HG03108 (cell line): Measurements from ENCODE around the gene CCL20.
"Not testable (repeated sequence)": the region's sequence is repeated elsewhere in the genome, so short reads cannot be mapped to it uniquely, and the experiment has no call there.

Source experiments
- ATAC-seq: cut with Tn5 transposase; IDR thresholded peaks from one replicate; pipeline ENCODE4 v1.9.1; 2021; ENCODE audit warnings: moderate library complexity; ENCODE audit not compliant: unreplicated experiment

CCL20 gene

DNA sequence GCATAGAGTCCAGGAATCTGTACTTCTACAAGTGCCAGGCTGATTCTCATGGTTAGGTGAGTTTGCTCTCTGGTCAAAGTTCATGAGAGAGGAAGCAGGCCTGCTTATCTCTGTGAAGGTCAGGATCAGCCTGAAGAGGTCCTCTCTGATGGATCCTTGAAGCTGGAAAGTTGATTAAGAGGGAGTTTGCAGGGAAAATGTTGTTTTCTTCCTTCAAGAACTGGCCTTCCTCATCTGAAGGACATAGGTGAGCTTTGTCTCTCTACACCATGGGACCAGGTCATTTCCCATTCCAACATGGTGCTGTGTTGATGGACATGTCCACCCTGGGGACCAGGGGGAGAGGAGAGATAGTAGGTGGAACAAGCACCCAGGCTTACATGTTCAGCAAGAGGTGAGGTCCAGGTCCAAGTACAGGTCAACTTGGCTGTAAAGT is 14.9 kb downstream of the CCL20 start:
- ATAC-seq = no peak

DNA sequence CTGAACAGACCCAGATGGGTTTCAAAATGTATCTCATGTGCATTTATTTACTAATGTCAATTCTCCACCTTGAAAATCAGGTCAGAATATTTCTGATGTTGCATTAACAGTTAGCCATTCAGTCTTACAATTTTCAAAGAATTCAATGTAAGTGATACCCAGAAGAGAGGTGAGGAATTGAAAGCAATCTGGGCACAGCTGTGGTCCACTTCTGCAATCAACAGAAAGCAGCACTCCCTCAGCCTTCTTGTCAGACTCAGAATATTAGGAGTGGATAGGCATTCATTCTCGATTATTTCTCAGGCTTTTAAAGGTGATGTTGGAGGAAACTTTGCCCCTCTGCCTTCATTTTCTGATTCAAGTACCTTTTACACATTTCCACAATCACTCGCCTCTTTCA is 15.7 kb downstream of the CCL20 start:
- no peak for ATAC-seq

DNA sequence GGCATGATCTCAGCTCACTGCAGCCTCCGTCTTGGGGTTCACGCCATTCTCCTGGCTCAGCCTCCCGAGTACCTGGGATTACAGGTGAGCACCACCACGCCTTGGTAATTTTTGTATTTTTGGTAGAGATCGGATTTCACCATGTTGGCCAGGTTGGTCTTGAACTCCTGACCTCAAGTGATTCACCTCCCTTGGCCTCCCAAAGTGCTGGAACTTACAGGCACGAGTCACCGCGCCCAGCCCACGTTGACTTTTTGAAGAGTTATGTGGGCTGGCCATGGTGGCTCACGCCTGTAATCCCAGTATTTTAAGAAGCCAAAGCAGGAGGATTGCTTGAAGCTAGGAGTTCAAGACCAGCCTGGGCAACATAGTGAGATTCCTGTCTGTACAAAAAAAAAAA is 20.8 kb downstream of the CCL20 start:
- no peak for ATAC-seq

- no peak for ATAC-seq
Measured at GRCh38 chr2:227834916-227835650, 21.4 kb downstream of the CCL20 start.

DNA sequence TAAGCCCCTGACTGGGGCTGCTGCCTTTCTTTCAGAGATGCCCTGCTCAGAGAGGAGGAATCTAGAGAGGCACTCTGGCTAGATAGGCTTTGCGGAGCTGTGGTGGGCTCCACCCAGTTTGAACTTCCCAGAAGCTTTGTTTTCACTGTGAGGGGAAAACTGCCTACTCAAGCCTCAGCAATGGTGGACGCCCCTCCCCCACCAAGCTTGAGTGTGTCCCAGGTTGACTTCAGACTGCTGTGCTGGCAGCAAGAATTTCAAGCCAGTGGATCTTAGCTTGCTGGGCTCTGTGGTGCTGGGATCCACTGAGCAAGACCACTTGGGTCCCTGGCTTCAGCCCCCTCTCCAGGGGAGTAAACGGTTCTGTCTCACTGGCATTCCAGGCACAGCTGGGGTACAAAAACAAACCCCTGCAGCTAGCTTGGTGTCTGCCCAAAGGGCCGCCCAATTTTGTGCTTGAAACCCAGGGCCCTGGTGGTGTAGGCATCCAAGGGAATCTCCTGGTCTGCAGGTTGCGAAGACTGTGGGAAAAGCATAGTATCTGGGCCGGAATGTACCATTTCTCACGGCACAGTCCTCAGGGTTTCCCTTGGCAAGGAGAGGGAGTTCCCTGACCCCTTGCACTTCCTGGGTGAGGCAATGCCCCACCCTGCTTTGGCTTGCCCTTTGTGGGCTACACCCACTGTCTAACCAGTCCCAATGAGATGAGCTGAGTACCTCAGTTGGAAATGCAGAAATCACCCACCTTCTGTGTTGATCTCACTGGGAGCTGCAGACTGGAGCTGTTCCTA is 25.9 kb downstream of the CCL20 start:
- ATAC-seq = not testable (repeated sequence)

DNA sequence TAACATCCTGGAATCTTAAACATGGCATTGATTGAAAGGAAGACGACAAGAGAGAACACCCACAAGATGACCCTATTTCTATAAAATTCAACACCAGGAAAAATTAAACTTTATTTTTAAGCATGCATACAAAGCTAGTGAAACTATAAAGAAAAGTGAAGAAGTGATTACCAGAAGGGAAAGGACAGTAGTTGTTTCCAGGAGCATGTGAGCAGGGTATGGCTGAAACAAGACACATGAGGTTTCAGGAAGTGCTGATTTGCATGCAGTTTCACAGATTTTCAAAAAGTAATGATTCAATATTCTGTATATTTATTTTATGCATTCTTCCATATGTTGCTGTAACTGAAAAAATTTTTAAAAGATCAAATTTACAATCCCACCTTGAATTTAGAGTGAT is 33.2 kb downstream of the CCL20 start:
- no peak for ATAC-seq

DNA sequence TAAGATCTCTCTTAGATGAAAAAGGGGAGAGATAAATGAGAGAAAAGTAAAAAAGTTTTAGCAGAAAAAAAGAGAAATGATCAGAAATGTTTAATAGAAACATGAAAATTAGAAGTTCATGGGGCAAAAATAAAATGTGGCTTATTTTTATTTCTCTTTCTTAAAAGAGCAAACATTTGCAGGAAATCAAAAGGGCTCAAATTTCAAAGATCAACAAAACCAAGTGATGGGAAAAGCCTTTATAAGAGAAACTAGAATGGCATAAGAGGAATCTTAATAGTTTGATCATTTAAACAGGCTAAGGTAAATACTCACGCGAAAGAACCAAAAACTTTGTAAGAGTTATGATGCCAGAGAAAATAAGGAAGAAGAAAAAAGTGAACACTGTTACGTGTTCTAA is 34.5 kb downstream of the CCL20 start:
- ATAC-seq = no peak

DNA sequence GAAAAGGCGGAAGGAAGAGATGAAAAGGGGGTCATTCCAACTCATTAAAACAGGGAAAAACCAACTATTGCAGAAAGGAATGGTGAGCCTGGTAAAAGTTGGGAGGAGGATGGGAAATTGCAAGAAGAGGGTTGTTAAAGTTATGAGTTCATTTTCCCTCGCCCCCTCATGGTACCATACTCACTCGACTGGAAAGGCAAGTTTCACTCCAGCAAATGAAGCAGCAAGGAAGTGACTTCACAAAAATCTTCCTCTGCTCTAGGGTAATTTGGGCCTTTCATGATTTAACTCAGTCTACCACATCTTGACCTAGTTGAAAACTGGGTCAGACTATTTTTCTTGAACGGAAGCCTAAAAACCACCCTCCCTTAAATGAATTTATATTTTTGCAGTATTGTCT is 34.9 kb downstream of the CCL20 start:
- no peak for ATAC-seq

- ATAC-seq = no peak
Measured at GRCh38 chr2:227849906-227850305, 36.3 kb downstream of the CCL20 start.

- no peak for ATAC-seq
Measured at GRCh38 chr2:227853204-227853629, 39.6 kb downstream of the CCL20 start.

- no peak for ATAC-seq
Measured at GRCh38 chr2:227853765-227854271, 40.2 kb downstream of the CCL20 start.

DNA sequence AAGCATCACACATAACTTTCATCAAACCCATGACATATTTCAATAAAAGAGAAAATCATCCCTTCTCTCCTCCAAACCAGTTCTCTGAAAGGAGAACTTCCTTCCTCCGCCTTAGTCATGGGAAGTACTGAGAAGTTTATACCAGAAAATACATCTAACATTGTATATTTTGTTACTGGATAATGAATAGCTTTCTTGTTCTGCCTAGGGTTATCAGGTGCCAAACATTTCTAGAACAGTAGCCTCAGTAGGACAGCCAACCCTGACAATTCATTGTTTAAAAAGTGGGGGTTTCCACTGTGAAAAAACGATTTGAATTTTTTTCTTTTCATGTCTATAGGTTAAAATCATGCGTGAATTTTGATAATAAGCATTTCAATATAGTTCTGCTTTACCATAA is 41.8 kb downstream of the CCL20 start:
- no peak for ATAC-seq

DNA sequence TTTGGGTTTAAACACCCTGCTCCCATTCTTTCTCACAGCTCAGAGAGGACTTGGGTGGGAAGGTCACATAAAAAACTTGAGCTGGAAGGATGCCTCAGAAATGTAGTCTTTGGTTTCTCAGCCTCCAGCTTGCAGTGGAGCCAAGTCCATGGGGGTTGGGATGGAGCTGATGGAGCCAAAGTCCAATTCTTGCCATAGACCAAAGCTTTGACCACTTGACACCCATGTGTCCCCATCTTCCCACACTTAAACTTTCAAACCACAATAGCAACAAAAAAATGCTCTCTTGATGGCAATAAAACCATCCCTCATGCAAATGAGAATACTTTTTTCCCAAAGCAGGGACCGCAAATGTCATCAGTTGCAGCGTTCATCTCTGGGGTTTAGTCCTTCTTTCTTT is 43.1 kb downstream of the CCL20 start:
- no peak for ATAC-seq

DNA sequence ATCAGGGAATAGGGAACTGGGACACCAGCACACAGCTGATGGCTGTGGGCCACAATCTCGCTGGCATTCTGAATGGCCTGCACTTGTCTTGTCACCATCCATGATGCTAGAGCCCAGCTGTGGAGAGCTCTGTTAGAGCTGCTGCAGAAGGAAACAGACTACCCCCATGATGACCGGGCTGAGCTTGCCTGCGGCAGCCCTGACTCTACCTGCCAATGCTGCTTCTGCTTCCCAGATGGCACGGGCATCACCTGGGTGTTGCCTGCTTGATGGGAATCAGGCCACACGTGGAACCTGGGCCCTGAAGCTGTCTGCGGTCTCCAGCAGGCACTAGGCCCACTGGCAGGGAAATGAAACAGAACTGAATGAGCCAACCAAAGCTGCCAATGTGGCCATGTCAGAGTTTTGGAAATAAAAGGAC is 46.6 kb downstream of the CCL20 start:
- no peak for ATAC-seq

DNA sequence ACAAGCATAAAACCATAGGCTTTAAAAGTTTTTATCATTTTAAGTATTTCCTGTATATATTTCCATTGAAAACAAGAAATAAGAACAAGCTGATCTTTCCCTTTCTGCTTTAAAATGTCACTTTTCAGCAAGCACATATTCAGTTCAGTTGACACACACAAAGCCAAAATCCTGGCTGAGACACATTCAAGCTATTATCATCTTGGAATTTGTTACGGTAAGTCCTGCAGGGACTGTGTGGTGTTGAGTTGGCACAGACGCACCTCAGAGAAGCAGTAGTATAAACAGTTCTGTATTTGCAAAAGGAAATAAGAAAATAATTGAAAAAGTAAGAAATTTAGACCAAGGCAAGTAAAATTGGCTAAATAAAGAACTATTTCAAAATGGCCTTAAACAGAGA is 47.4 kb downstream of the CCL20 start:
- ATAC-seq = no peak

DNA sequence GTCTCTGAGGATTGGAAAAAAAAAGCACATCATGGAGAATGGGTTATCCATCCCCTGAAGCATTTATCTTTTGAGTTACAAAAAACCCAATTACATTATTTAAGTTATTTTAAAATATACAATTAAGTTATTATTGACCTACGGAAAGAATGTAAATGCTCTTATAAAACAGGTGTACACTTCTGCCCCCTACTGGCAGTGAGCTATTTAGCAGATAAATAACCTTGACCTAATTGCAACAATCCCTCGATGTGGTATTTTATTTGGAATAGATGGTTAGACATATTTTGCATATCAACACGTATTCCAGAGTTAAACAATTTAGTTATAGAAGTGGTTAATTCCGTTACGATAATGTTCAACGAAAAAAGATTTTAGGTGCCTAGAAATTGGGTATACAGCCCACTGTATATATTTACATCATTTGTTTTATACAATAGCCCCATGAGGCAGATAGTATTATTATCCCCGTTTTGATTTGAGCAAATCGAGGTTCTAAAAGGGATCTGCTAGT is 48.6 kb downstream of the CCL20 start:
- ATAC-seq = no peak

GRCh38 chr2:227862741-227863588 is 49.3 kb downstream of the CCL20 start:
- no peak for ATAC-seq

DNA sequence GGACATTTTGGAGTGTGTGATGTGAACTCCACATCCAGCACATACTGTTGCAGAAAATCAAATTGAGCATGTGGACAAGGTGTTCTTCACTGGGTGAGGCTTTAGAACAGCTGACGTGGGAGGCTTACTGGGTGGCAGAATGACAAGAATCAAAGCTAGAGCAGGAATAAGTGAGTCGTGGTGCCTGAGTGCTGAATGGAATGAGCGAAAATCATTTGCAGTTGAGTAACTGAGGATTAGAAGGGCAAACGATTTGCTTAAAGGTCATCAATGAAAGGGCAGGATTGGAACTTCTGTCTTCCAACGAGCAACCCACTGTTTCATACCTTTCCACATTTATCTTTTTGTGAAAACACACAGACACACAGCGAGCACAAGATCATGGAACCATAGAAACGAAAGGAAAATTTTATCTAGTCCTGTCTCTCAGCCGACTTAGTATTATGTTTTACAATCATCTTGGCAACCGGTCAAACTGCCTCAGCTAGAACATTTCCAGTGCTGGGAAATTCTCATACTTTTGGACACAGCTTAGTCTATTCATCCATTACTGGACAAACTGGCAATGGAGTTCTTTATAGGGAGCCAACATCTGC is 50.6 kb downstream of the CCL20 start:
- no peak for ATAC-seq

DNA sequence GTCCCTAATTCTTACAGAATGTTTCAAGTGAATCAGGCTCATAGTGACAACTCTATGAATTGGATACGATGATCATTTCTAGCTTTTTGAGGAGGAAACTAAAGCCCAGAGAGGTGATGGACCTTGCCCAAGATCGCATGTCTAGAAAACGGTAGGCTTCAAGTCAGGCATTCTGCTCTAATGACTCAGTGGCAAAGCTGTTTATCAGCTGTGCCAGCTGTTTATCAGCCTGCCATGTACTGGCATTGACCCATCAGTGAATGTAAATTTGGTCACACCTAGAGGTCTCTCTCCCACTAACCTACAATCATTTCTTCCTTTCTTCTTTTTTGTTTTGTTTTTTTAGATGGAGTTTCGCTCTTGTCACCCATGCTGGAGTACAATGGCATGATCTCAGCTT is 51.6 kb downstream of the CCL20 start:
- ATAC-seq = no peak
